ENCODE data around the gene FGFR3. TPM values are rescaled to one million over a fixed set of nuclear protein-coding genes. Genes with fewer than 3 reads are reported as not detected.

Gene FGFR3
- total and polyA plus RNA-seq, 9 of the 15 experiments (the other 6 are each of a cell fraction or from before 2014, with no cell fraction given), result 1.2 to 60.4 (median 12.7) TPM

DNA sequence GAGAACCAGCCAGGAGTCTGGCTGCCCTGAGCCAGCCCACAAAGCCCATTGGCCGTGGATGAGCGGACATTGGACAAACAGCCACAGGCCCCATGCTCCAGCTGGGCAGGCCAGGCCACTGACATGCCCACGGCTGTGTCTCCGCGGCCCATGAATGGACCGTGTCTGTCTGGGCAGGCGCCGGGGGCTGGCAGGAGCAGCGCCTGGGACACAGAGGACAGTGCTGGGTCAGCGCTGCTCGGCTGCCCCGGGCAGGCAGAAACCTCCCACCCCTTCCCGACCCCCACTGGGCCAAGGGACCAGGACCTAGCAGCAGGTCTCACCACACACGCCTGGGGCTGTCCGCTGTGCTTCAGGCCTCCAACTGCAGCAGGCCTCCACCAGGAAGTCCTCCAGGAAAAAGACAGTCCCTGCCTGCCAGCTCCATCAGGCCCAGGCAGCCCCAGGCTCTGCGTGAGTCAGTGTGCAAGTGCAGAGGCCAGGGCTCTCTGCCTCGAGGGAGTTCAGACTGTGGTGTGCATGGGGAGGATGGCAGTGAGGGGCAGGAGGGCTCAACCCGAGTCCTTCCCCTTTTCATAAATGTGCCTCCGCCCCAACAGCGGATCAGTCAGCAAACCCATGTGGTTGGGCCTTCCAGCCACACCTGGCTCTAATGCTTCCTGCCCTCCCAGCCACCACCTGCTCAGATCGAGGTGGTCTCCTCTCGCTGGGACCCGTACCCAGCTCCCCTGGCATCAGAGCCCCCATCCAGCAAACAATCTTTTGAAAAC lies 17.2 kb upstream of the FGFR3 start:
- Histone ChIP-seq H3K27me3 (ENCODE audit: control insufficient read depth in 2 of 2, insufficient read depth in 2 of 2, low read length in 2 of 2) (no peaks in the 10 kb centered on the region), H4K20me1 (replicated peaks; ENCODE audit: control insufficient read depth, insufficient read depth, low read length) (no peaks in the 10 kb centered on the region), H3K9ac (ENCODE audit: insufficient read depth in 1 of 2, low read depth in 2 of 2, low read length in 2 of 2) (no peak overlapping the region; a peak in 1 of 4 replicates), H3K27ac (ENCODE audit: extremely low read depth, low read depth, low read length) (no peak overlapping the region), H2AFZ (ENCODE audit: low read depth, low read length) (no peak overlapping the region), H3K4me1 (replicated peaks in 1 of 2; ENCODE audit: control insufficient read depth in 2 of 2, insufficient read depth in 2 of 2, low read length in 2 of 2) (peaks cover 0 to 91% of the 10 kb centered on the region in 2 experiments; a peak in 4 of 5 replicates), H3K9me1 (ENCODE audit: control insufficient read depth, insufficient read depth, low read length) (no peaks in the 10 kb centered on the region), H3K36me3 (ENCODE audit: control insufficient read depth, insufficient read depth, low read length) (no peaks in the 10 kb centered on the region), H3K4me2 (ENCODE audit: insufficient read depth, low read length) (no peak overlapping the region), H3K9me3 (replicated peaks; ENCODE audit: control insufficient read depth, insufficient read depth, low read depth, low read length) (no peaks in the 10 kb centered on the region), H3K4me3 (no peak overlapping the region), H3K79me2 (ENCODE audit: control insufficient read depth, insufficient read depth, low read length) (no peaks in the 10 kb centered on the region)
- BruUV-seq (replicated peaks), result no TSS peak
- no peak for DNase-seq (ENCODE audit: extremely low read depth in 1 of 4, low spot score in 3 of 4)
- ATAC-seq, result no peak
- POLR2A ChIA-PET, result interaction anchor here (0.5 kb wide), 1 partner anchor 678 kb away, joined by 5 read pairs; no protein-coding TSS in a partner anchor
- intact Hi-C loops (cut with micrococcal nuclease) (no loop called here), in situ Hi-C loops (cut with MboI) (no loop called here)
- TF ChIP-seq ZFP36 (IDR thresholded peaks at IDR 0.05; ENCODE audit: low read depth, low read length, partially characterized antibody) (peak; percentile 79), NCOR1 (IDR thresholded peaks at IDR 0.05) (no peak)
- CTCF ChIA-PET (ENCODE audit: low intra/inter-chr PET ratio), result no interaction called here
- no peak for FAIRE-seq
- 60% methylated on average over 18 of the region's 23 CpGs for WGBS (ENCODE audit: insufficient coverage, low coverage, missing lambda C conversion rate)

DNA sequence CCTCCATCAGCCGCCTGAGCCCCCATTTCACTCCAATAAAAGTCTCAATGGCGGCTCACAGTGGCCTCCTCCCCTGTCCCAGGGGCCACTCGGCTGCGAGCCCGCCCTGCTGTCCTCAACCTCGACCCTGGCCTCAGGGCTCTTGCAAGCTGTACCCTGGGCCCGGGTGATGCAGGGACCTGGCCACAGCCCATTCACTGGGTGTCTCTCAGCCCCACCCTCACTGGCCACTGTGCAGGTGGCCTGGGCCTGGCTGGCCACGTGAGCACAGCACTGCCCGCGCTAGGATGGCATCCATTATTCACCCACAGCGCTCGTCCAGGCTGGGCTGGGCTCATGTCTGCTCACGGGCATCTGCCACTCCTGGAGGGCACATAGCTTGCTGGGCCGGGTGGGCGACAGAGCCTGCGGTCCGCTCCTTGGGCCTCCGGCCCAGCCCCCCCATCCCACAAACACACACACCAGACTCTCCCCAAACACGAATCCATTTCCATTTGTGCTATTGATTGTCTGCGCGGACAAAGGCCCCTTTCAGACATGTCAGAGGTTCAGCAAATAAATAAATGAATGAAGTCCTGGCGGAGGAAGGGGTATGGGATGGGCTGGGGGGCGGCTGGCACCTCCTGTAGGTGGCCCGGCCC lies 16.5 kb upstream of the FGFR3 start:
- ChIA-PET CTCF (ENCODE audit: low intra/inter-chr PET ratio) (no interaction called here), POLR2A (interaction anchor here (1.0 kb wide), 1 partner anchor 13 kb away, joined by 3 read pairs; no protein-coding TSS in a partner anchor)
- Histone ChIP-seq H3K36me3 (ENCODE audit: control insufficient read depth, insufficient read depth, low read length) (no peaks in the 10 kb centered on the region), H3K4me1 (replicated peaks in 1 of 2; ENCODE audit: control insufficient read depth in 2 of 2, insufficient read depth in 2 of 2, low read length in 2 of 2) (peaks cover 0 to 85% of the 10 kb centered on the region in 2 experiments; a peak in 4 of 5 replicates), H3K4me3 (no peak overlapping the region), H4K20me1 (replicated peaks; ENCODE audit: control insufficient read depth, insufficient read depth, low read length) (no peaks in the 10 kb centered on the region), H3K9ac (ENCODE audit: insufficient read depth in 1 of 2, low read depth in 2 of 2, low read length in 2 of 2) (peak overlapping the region in 1 of 2 experiments; percentile 58; a peak in 2 of 4 replicates), H3K27me3 (ENCODE audit: control insufficient read depth in 2 of 2, insufficient read depth in 2 of 2, low read length in 2 of 2) (no peaks in the 10 kb centered on the region), H3K79me2 (ENCODE audit: control insufficient read depth, insufficient read depth, low read length) (no peaks in the 10 kb centered on the region), H3K27ac (ENCODE audit: extremely low read depth, low read depth, low read length) (no peak overlapping the region), H3K9me1 (ENCODE audit: control insufficient read depth, insufficient read depth, low read length) (no peaks in the 10 kb centered on the region), H3K9me3 (replicated peaks; ENCODE audit: control insufficient read depth, insufficient read depth, low read depth, low read length) (no peaks in the 10 kb centered on the region), H2AFZ (ENCODE audit: low read depth, low read length) (no peak overlapping the region), H3K4me2 (ENCODE audit: insufficient read depth, low read length) (no peak overlapping the region)
- DNase-seq (ENCODE audit: extremely low read depth in 1 of 4, low spot score in 3 of 4), result no peak
- ATAC-seq, result no peak
- no peak for FAIRE-seq
- intact Hi-C loops (cut with micrococcal nuclease) (no loop called here), in situ Hi-C loops (cut with MboI) (no loop called here)
- no TSS peak for BruUV-seq (replicated peaks)
- WGBS (ENCODE audit: insufficient coverage, low coverage, missing lambda C conversion rate), result 55% methylated on average over 18 of the region's 24 CpGs
- no peak for TF ChIP-seq RBBP5 (IDR thresholded peaks at IDR 0.05; ENCODE audit: borderline replicate concordance, insufficient read depth, low read length, poor library complexity, severe bottlenecking)
- TF ChIP-seq, protein P1, sequence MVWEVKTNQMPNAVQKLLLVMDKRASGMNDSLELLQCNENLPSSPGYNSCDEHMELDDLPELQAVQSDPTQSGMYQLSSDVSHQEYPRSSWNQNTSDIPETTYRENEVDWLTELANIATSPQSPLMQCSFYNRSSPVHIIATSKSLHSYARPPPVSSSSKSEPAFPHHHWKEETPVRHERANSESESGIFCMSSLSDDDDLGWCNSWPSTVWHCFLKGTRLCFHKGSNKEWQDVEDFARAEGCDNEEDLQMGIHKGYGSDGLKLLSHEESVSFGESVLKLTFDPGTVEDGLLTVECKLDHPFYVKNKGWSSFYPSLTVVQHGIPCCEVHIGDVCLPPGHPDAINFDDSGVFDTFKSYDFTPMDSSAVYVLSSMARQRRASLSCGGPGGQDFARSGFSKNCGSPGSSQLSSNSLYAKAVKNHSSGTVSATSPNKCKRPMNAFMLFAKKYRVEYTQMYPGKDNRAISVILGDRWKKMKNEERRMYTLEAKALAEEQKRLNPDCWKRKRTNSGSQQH (CRISPR knock-in tag; IDR thresholded peaks at IDR 0.05), result no peak
- no peak for TF ChIP-seq SP1 (CRISPR knock-in tag; IDR thresholded peaks at IDR 0.05)
- no peak for TF ChIP-seq HDAC8 (tag; IDR thresholded peaks at IDR 0.05)
